Progenitor cell of endocrine pancreas (in vitro differentiated cells): ENCODE data around the gene CWC15. TPM values are rescaled to one million over a fixed set of nuclear protein-coding genes. Genes with fewer than 3 reads are reported as not detected.

Source experiments
- DNase-seq: peaks from one replicate; pipeline ENCODE4 v3.0.0; 2021; ENCODE audit warnings: low spot score; ENCODE audit not compliant: unreplicated experiment
- H3K27ac Mint-ChIP-seq: 2 replicates; pipeline ENCODE4 v1.8.0; 2021; ENCODE audit warnings: mild to moderate bottlenecking, moderate library complexity, mixed read lengths
- H3K27me3 Mint-ChIP-seq: 2 replicates; pipeline ENCODE4 v1.8.0; 2021; ENCODE audit warnings: mixed read lengths
- H3K36me3 Mint-ChIP-seq: 2 replicates; pipeline ENCODE4 v1.8.0; 2022; ENCODE audit warnings: mixed read lengths; ENCODE audit not compliant: insufficient read depth
- H3K4me1 Mint-ChIP-seq: 2 replicates; pipeline ENCODE4 v1.8.0; 2021; ENCODE audit warnings: low read depth, mixed read lengths
- H3K4me3 Mint-ChIP-seq: 2 replicates; pipeline ENCODE4 v1.8.0; 2021; ENCODE audit warnings: low read depth, mild to moderate bottlenecking, moderate library complexity, mixed read lengths
- H3K9me3 Mint-ChIP-seq: 2 replicates; pipeline ENCODE4 v1.8.0; 2021; ENCODE audit warnings: low read depth, mixed read lengths
- total RNA-seq: library from RNA; stranded (reverse); gene quantifications from 2 replicates; pipeline ENCODE4 v1.2.1, GENCODE V29; 2021
- TF ChIP-seq, protein P1 (sequence below): fragments of 200-600 bp; sonication (generic); IDR thresholded peaks from one replicate; pipeline ENCODE4 v1.5.0; 2021; ENCODE audit warnings: antibody characterized with exemption, mild to moderate bottlenecking; ENCODE audit not compliant: unreplicated experiment

The CWC15 gene
- total RNA-seq, 1 donor from 2014 or later, result 74.9 TPM

DNA sequence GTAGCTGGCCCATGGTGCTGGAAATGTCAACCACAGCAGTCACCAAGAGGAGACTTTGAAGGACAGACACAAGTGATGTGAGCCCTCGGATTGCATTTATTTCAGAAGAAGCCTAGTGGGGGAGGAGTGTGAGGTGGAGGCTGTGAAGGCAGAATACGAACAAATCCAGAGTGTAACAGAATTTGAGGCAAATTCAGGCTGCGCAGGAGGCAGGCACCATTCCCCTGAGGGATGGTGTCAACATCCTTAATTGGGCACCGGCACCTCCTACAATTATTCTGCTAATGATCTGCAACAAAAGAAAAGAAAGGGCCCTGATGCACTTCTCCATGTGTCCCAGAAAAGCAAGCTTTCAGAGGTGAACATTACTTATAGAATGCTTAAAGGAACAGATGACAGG lies 32.2 kb downstream of the CWC15 start:
- TF ChIP-seq, protein P1, sequence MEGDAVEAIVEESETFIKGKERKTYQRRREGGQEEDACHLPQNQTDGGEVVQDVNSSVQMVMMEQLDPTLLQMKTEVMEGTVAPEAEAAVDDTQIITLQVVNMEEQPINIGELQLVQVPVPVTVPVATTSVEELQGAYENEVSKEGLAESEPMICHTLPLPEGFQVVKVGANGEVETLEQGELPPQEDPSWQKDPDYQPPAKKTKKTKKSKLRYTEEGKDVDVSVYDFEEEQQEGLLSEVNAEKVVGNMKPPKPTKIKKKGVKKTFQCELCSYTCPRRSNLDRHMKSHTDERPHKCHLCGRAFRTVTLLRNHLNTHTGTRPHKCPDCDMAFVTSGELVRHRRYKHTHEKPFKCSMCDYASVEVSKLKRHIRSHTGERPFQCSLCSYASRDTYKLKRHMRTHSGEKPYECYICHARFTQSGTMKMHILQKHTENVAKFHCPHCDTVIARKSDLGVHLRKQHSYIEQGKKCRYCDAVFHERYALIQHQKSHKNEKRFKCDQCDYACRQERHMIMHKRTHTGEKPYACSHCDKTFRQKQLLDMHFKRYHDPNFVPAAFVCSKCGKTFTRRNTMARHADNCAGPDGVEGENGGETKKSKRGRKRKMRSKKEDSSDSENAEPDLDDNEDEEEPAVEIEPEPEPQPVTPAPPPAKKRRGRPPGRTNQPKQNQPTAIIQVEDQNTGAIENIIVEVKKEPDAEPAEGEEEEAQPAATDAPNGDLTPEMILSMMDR, result no peak
- H3K4me3 Mint-ChIP-seq, result no peak overlapping the region
- no peak overlapping the region for H3K27ac Mint-ChIP-seq
- H3K27me3 Mint-ChIP-seq, result no peaks in the 10 kb centered on the region
- no peaks in the 10 kb centered on the region for H3K36me3 Mint-ChIP-seq
- no peaks in the 10 kb centered on the region for H3K4me1 Mint-ChIP-seq
- H3K9me3 Mint-ChIP-seq, result no peaks in the 10 kb centered on the region
- no peak for DNase-seq

DNA sequence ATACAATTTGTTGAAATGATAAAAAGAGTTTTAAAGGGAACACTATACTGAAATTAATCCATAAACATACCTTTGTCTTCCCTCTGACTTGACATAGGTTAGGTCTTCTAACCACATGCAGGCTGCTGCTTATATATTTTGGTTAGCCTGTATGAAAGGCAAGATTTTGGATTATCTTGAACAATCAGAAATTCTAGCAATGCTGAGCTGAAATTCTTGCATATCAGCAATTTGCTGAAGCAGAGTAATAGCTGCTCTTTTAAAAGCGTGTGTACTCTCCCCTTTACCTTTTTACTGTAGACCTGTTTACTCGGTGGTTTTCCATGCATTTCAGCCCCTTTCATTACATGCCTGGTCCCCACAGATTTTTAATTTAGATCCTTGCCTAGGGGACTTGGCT lies 34.0 kb downstream of the CWC15 start:
- Mint-ChIP-seq H3K4me3 (no peak overlapping the region), H3K27ac (no peak overlapping the region), H3K4me1 (no peaks in the 10 kb centered on the region), H3K36me3 (no peaks in the 10 kb centered on the region), H3K27me3 (no peaks in the 10 kb centered on the region), H3K9me3 (no peaks in the 10 kb centered on the region)
- no peak for DNase-seq
- TF ChIP-seq, protein P1, result no peak

DNA sequence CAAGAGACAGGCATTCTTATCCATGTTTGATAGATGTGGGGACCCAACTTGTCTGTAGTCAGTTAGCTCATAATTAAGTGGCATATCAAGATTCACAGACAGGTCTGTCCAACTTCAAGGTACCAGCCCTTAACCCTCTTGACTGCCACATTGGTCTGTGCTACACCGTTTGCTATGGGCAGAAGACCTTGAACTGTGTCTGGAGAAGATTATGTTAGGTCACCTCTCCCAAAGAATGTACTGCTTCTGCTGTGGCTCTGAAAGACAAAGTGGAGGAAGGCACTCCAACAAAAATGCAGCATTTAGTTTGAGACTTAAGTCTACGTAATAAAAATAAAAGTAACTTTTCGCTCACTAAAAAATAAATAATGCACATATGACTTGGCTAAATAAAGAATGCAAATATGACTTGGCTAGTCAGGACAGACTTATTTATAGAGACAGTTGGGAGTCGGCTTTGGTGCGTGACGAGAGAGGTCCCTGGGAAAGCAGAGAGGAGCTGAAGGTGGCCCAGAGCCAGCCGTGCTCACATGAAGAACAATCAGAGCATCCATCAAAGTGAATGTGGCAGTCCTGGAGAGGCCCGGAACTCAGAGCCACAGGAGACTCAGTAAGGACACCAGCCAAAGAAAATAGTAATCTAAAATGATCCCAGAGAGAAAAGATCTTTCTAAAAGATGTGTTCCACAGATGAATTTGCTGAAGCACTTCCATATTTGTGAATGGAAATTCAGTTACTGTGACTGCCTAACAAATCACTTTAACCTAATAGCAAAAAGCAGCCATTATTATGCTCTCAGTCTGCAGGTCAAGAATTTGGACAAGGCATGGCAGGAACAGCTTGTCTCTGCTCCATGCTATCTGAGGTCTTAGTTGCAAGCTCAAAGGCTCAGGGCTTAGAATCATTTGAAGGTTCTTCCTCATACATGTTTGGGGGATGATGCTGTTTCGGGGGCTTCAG lies 35.0 kb downstream of the CWC15 start:
- H3K4me3 Mint-ChIP-seq, result no peak overlapping the region
- no peaks in the 10 kb centered on the region for H3K27me3 Mint-ChIP-seq
- H3K27ac Mint-ChIP-seq, result no peak overlapping the region
- H3K36me3 Mint-ChIP-seq, result no peaks in the 10 kb centered on the region
- DNase-seq, result no peak
- no peaks in the 10 kb centered on the region for H3K9me3 Mint-ChIP-seq
- TF ChIP-seq, protein P1, result no peak
- peaks cover 1% of the 10 kb centered on the region for H3K4me1 Mint-ChIP-seq

DNA sequence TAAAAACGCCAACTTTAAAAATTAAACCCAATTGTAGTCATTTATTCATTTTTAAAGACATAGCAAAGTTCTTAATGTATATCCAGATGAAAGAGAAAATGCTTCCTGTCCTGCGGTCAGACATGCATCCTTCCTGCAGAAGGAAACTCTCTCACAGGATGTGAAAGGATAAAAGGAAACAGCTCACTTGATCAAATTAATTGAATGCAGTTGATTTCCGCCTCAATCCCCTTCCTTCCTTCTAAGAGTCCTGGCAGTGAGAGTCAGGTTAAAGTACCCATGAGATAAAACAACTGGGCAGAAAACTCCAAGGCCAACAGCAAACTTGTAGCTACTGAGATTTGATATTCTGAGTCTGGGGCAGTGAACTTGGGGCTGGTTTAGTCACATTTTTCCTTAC lies 38.5 kb downstream of the CWC15 start:
- H3K27me3 Mint-ChIP-seq, result peaks cover 5% of the 10 kb centered on the region
- TF ChIP-seq, protein P1, result no peak
- DNase-seq, result no peak
- peaks cover 1% of the 10 kb centered on the region for H3K4me1 Mint-ChIP-seq
- H3K27ac Mint-ChIP-seq, result no peak overlapping the region
- no peak overlapping the region for H3K4me3 Mint-ChIP-seq
- H3K9me3 Mint-ChIP-seq, result no peaks in the 10 kb centered on the region
- H3K36me3 Mint-ChIP-seq, result no peaks in the 10 kb centered on the region

DNA sequence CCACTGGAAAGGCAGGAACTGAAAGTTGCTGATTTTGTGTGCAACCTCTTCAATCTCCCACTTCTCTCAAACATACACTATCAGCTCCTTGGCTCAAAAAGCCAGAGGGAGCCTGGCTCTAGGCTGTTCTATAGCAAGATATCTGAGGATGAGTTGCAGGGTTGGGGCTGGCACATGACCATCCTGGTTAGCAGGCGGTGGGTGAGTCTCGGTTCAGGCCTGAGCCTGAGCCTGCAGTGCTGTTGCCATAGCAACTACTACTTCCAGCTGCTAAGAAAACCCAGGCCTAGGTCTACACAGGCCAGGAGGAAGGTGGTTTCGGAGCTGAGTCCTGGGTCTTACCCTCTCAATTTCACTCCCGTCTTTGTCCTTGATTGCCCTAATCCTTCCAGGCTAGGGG lies 39.0 kb downstream of the CWC15 start:
- no peak overlapping the region for H3K27ac Mint-ChIP-seq
- TF ChIP-seq, protein P1, result no peak
- no peak for DNase-seq
- peaks cover 1% of the 10 kb centered on the region for H3K4me1 Mint-ChIP-seq
- peaks cover 5% of the 10 kb centered on the region for H3K27me3 Mint-ChIP-seq
- H3K4me3 Mint-ChIP-seq, result no peak overlapping the region
- H3K36me3 Mint-ChIP-seq, result no peaks in the 10 kb centered on the region
- H3K9me3 Mint-ChIP-seq, result no peaks in the 10 kb centered on the region
